NOMO-1 treated with dmso at 0.1 percent for 144 hours (cell line): Measurements from ENCODE around the gene METTL25.

Experiments
- DNase-seq: peaks from one replicate; lab custom pipeline; 2025; ENCODE audit not compliant: unreplicated experiment; lab: John Stamatoyannopoulos, UW

The METTL25 gene

DNA sequence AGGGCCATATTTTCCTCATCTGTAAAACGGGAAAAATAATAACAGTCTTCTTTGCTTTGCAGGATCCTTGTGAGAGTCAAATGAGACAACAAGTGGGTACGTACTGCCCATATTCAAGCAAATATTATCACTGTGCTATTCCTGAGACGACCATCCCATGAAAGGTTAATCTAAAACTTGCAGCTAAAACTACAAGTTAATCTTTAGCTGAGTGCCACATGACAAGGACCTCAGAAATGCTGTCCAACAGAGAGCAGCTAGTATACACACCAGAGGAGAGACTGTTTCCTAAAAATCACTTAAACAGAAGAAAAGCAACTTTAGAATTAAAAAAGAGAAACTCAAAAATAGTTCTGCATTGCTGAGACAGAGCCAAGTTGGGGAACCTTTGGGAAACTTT lies 165.7 kb downstream of the METTL25 start:
- no peak for DNase-seq

DNA sequence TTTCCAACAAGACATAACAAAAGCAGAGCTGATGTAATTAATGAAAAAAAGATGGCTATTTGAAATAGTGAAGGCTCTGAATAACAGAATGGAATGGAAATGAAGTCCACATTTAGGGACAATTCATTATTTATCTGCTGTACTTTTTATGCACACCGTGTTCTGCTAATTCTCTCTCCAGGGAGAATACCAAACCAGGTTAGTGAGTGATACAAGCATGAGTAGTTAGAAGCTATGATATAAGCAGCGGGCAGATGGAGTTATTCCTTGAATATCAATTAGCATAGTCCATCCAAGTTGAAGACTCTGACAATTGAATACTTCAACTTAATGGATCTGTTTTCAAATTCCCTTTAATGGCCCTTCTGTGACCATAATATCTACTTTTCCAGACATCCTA lies 166.3 kb downstream of the METTL25 start:
- no peak for DNase-seq

DNA sequence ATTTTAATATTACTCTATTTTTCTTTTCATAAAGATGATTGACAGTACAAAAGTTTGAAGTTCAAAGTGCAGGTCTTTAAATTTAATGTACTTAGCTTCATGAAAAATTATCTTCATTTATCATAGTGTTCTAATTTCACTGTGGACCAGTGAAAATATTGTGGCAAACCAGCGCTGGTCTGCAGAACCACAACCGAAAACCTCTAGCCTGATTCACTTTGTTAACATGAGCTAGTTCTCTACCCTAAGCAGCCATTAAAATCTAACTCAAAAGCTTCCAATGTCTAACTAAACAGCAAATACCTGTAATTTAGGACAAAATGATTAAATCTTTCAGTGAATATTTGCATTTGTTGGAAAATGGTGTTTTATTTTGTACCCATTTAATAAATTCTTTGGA lies 167.3 kb downstream of the METTL25 start:
- no peak for DNase-seq

DNA sequence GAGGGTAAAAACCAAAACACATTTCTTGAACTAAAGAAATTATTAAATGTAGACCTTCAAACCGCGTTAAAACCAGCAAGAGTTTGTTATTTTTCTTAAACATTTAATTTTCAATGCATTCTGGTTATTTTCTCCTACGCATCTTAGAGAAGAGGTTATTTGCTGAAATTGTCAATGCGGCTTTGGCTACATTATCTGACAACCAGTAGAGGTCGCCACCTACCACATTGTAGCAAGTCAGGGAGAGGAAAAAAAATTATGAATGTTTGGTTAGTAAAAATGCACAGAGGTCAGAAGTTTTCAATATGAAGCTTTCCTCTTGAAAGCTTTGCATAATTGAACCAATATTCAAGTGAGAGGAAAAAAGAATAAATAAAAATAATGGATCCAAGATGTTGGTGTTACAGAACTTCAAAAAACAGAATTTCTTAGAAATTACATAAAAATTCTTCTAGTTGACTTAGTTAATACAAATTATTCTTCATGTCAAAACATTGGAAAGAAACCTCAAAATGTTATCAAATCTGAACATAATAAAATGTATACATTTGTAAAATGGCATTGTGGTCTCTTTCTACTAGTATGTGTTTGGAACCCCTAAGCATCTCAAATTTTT lies 168.9 kb downstream of the METTL25 start:
- DNase-seq = no peak
